Measurements from ENCODE around the gene LCN10. TPM values are rescaled to one million over a fixed set of nuclear protein-coding genes. Genes with fewer than 3 reads are reported as not detected.
"Not testable (repeated sequence)": the region's sequence is repeated elsewhere in the genome, so short reads cannot be mapped to it uniquely, and the experiment has no call there.

LCN10 gene
- total and polyA plus RNA-seq, 9 of the 15 experiments (the other 6 are each of a cell fraction or from before 2014, with no cell fraction given) = 0.10 to 0.21 (median 0.14) TPM; not detected in 6

DNA sequence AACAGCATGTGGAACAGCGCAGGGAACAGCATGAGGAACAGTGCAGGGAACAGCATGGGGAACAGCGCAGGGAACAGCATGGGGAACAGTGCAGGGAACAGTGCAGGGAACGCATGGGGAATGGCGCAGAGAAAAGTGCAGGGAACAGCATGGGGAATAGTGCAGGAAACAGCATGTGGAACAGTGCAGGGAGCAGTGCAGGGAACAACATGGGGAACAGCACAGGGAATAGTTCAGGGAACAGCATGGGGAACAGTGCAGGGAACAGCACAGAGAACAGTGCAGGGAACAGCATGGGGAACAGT, 13.3 kb upstream of the LCN10 start (continued):
- TF ChIP-seq, protein P1, sequence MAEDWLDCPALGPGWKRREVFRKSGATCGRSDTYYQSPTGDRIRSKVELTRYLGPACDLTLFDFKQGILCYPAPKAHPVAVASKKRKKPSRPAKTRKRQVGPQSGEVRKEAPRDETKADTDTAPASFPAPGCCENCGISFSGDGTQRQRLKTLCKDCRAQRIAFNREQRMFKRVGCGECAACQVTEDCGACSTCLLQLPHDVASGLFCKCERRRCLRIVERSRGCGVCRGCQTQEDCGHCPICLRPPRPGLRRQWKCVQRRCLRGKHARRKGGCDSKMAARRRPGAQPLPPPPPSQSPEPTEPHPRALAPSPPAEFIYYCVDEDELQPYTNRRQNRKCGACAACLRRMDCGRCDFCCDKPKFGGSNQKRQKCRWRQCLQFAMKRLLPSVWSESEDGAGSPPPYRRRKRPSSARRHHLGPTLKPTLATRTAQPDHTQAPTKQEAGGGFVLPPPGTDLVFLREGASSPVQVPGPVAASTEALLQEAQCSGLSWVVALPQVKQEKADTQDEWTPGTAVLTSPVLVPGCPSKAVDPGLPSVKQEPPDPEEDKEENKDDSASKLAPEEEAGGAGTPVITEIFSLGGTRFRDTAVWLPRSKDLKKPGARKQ (CRISPR knock-in tag; IDR thresholded peaks at IDR 0.05) = no peak
- TF ChIP-seq RCOR1 (IDR thresholded peaks at IDR 0.05; ENCODE audit: borderline replicate concordance in 1 of 2, low read depth in 2 of 2, low read length in 2 of 2) = peak; percentile 59 to 70; a peak in 2 of 4 replicates
- TF ChIP-seq NFE2L1 (tag; IDR thresholded peaks at IDR 0.05; ENCODE audit: borderline replicate concordance, low read depth) = no peak
- TF ChIP-seq, protein P2, sequence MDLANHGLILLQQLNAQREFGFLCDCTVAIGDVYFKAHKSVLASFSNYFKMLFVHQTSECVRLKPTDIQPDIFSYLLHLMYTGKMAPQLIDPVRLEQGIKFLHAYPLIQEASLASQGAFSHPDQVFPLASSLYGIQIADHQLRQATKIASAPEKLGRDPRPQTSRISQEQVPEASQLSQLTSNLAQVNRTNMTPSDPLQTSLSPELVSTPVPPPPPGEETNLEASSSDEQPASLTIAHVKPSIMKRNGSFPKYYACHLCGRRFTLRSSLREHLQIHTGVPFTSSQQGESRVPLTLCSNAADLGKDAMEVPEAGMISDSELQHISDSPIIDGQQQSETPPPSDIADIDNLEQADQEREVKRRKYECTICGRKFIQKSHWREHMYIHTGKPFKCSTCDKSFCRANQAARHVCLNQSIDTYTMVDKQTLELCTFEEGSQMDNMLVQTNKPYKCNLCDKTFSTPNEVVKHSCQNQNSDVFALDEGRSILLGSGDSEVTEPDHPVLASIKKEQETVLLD (IDR thresholded peaks at IDR 0.05) = no peak

DNA sequence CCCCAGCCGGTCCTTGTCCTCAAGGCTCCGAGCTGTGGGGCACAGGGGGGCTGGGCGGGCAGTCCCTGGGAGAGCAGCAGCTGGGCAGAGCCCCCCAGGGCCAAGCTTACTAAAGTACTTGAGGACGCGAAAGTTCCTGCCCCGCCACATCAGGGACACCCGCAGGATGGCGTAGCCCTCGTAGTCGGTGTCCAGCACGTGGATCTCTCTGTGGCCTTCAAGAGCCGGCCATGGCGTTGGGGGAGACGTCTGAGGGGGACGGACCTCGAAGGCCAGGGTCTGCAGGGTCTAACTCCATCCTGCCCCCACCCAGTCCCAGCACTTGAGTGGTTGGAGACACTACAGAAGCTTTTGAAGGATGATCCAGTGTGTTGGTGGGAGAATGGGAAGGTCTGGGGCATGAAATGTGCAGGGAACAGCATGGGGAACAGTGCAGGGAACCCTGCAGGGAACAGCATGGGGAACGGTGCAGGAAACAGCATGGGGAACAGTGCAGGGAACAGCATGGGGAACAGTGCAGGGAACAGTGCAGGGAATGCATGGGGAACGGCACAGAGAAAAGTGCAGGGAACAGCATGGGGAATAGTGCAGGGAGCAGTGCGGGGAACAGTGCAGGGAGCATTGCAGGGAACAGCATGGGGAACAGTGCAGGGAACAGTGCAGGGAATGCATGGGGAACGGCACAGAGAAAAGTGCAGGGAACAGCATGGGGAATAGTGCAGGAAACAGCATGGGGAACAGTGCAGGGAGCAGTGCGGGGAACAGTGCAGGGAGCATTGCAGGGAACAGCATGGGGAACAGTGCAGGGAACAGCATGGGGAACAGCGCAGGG, 12.8 kb upstream of the LCN10 start:
- DNase-seq (ENCODE audit: extremely low read depth in 1 of 4, low spot score in 3 of 4); CTCF ChIA-PET (ENCODE audit: low intra/inter-chr PET ratio); H3K4me2 ChIP-seq (ENCODE audit: insufficient read depth, low read length); H3K9ac ChIP-seq (ENCODE audit: insufficient read depth in 1 of 2, low read depth in 2 of 2, low read length in 2 of 2); in situ Hi-C loops (cut with MboI); H3K27me3 ChIP-seq (ENCODE audit: control insufficient read depth in 2 of 2, insufficient read depth in 2 of 2, low read length in 2 of 2); BruUV-seq (replicated peaks); H4K20me1 ChIP-seq (replicated peaks; ENCODE audit: control insufficient read depth, insufficient read depth, low read length); intact Hi-C loops (cut with micrococcal nuclease); H3K4me3 ChIP-seq; H2AFZ ChIP-seq (ENCODE audit: low read depth, low read length); ATAC-seq; H3K27ac ChIP-seq (ENCODE audit: extremely low read depth, low read depth, low read length); H3K36me3 ChIP-seq (ENCODE audit: control insufficient read depth, insufficient read depth, low read length); H3K9me1 ChIP-seq (ENCODE audit: control insufficient read depth, insufficient read depth, low read length); H3K79me2 ChIP-seq (ENCODE audit: control insufficient read depth, insufficient read depth, low read length): not testable (repeated sequence)
- TF ChIP-seq ZBTB7A (IDR thresholded peaks at IDR 0.05; ENCODE audit: borderline replicate concordance, control insufficient read depth, low read depth, low read length) (0 out of 2 replicates have a peak, but pooled peaks have one; percentile 28), SMARCA5 (IDR thresholded peaks at IDR 0.05) (peak; percentile 24; the same call in 1 of the 2 replicates), RCOR1 (IDR thresholded peaks at IDR 0.05; ENCODE audit: borderline replicate concordance in 1 of 2, low read depth in 2 of 2, low read length in 2 of 2) (peak; percentile 40 to 62; a peak in 2 of 4 replicates), CBX3 (IDR thresholded peaks at IDR 0.05; ENCODE audit: borderline replicate concordance in 1 of 2, low read length in 2 of 2) (peak in 1 of 2 experiments; percentile 91; a peak in 2 of 3 replicates), KDM1A (IDR thresholded peaks at IDR 0.05) (peak; percentile 60 to 80; a peak in 2 of 4 replicates), BCOR (IDR thresholded peaks at IDR 0.05) (peak; percentile 52), CBX5 (IDR thresholded peaks at IDR 0.05; ENCODE audit: borderline replicate concordance, low read depth) (0 out of 2 replicates have a peak, but pooled peaks have one; percentile 16), PTBP1 (IDR thresholded peaks at IDR 0.05; ENCODE audit: low read depth, low read length) (peak; percentile 91), CBX1 (IDR thresholded peaks at IDR 0.05; ENCODE audit: low read depth) (peak; percentile 21; the same call in 1 of the 2 replicates)
- TF ChIP-seq, protein P3, sequence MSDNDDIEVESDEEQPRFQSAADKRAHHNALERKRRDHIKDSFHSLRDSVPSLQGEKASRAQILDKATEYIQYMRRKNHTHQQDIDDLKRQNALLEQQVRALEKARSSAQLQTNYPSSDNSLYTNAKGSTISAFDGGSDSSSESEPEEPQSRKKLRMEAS (CRISPR knock-in tag; IDR thresholded peaks at IDR 0.05) = peak; percentile 40; the same call in 1 of the 2 replicates
- TF ChIP-seq, protein P4, sequence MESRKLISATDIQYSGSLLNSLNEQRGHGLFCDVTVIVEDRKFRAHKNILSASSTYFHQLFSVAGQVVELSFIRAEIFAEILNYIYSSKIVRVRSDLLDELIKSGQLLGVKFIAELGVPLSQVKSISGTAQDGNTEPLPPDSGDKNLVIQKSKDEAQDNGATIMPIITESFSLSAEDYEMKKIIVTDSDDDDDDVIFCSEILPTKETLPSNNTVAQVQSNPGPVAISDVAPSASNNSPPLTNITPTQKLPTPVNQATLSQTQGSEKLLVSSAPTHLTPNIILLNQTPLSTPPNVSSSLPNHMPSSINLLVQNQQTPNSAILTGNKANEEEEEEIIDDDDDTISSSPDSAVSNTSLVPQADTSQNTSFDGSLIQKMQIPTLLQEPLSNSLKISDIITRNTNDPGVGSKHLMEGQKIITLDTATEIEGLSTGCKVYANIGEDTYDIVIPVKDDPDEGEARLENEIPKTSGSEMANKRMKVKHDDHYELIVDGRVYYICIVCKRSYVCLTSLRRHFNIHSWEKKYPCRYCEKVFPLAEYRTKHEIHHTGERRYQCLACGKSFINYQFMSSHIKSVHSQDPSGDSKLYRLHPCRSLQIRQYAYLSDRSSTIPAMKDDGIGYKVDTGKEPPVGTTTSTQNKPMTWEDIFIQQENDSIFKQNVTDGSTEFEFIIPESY (CRISPR knock-in tag; IDR thresholded peaks at IDR 0.05) = peak; percentile 75
- Histone ChIP-seq H3K9me3 (replicated peaks; ENCODE audit: control insufficient read depth, insufficient read depth, low read depth, low read length) (peaks cover 13% of the 10 kb centered on the region), H3K4me1 (replicated peaks in 1 of 2; ENCODE audit: control insufficient read depth in 2 of 2, insufficient read depth in 2 of 2, low read length in 2 of 2) (peaks cover 0 to 53% of the 10 kb centered on the region in 2 experiments; a peak in 3 of 5 replicates)
- peak; percentile 6 for FAIRE-seq
- POLR2A ChIA-PET = interaction anchor here (0.6 kb wide), 1 partner anchor 32 kb away, joined by 4 read pairs; no protein-coding TSS in a partner anchor
- 72% methylated on average over 22 of the region's 22 CpGs for WGBS (ENCODE audit: insufficient coverage, low coverage, missing lambda C conversion rate)
